Karpas-422 (cell line): Measurements from ENCODE around the gene CTIF. TPM values are rescaled to one million over a fixed set of nuclear protein-coding genes. Genes with fewer than 3 reads are reported as not detected.

Experiments used
- DNase-seq: peaks from one replicate; pipeline ENCODE4 v3.0.0-alpha.2; 2015
- H2AFZ ChIP-seq: fragments of 200-600 bp; sonication (generic); 2 replicates; pipeline ENCODE4 v1.6.1; 2014; ENCODE audit warnings: antibody characterized with exemption, low read length, mixed read lengths
- H3K27ac ChIP-seq: fragments of 200-600 bp; sonication (generic); 2 replicates; pipeline ENCODE4 v1.5.1; 2014; ENCODE audit warnings: mild to moderate bottlenecking, low read length, moderate library complexity
- H3K27me3 ChIP-seq: fragments of 200-600 bp; sonication (generic); 2 replicates; pipeline ENCODE4 v1.6.1; 2014; ENCODE audit warnings: low read length, mixed read lengths
- H3K36me3 ChIP-seq: fragments of 200-600 bp; sonication (generic); 2 replicates; pipeline ENCODE4 v1.6.1; 2014; ENCODE audit warnings: low read length, mixed read lengths; ENCODE audit not compliant: insufficient read depth
- H3K4me1 ChIP-seq: fragments of 200-600 bp; sonication (generic); 2 replicates; pipeline ENCODE4 v1.6.1; 2014; ENCODE audit warnings: mild to moderate bottlenecking, low read length, mixed read lengths
- H3K4me2 ChIP-seq: fragments of 200-600 bp; sonication (generic); 2 replicates; pipeline ENCODE4 v1.6.1; 2014; ENCODE audit warnings: low read length, low read depth, mild to moderate bottlenecking; ENCODE audit not compliant: poor library complexity, severe bottlenecking
- H3K4me3 ChIP-seq: fragments of 200-600 bp; sonication (generic); 2 replicates; pipeline ENCODE4 v1.5.1; 2014; ENCODE audit warnings: mild to moderate bottlenecking, antibody characterized with exemption, low read length, mixed read lengths
- H3K79me2 ChIP-seq: fragments of 200-600 bp; sonication (generic); 2 replicates; pipeline ENCODE4 v1.6.1; 2014; ENCODE audit warnings: mild to moderate bottlenecking, low read length, mixed read lengths
- H3K9ac ChIP-seq: fragments of 200-600 bp; sonication (generic); 2 replicates; pipeline ENCODE4 v1.6.0; 2014; ENCODE audit warnings: low read length
- H3K9me2 ChIP-seq: fragments of 200-600 bp; sonication (generic), shearing (Covaris generic); replicated peaks from 2 replicates; pipeline ENCODE4 v1.6.0; 2014; ENCODE audit warnings: mild to moderate bottlenecking, low read length, moderate library complexity; ENCODE audit not compliant: insufficient read depth
- H3K9me3 ChIP-seq: fragments of 300-700, 200-600 bp; sonication (generic); 2 replicates; pipeline ENCODE4 v1.6.1; 2014; ENCODE audit warnings: low read length, mixed read lengths
- H4K20me1 ChIP-seq: fragments of 200-600 bp; sonication (generic); 2 replicates; pipeline ENCODE4 v1.6.1; 2014; ENCODE audit warnings: mild to moderate bottlenecking, antibody characterized with exemption, low read length, low read depth; ENCODE audit not compliant: insufficient read depth
- total RNA-seq: library from RNA; depleted of rRNA; stranded (reverse); fragments of >200 nt; shearing (Covaris generic); gene quantifications from 2 replicates; pipeline ENCODE4 v1.2.3, GENCODE V29; 2014; ENCODE audit warnings: low replicate concordance

CTIF gene
- total RNA-seq, 1 experiment from 2014 or later, result 0.60 TPM

GRCh38 chr18:48847807-48848486, 309.1 kb downstream of the CTIF start:
- no peaks in the 10 kb centered on the region for H3K36me3 ChIP-seq
- no peaks in the 10 kb centered on the region for H3K9me3 ChIP-seq
- no peak overlapping the region for H3K4me2 ChIP-seq
- no peak overlapping the region for H3K27ac ChIP-seq
- H4K20me1 ChIP-seq, result no peaks in the 10 kb centered on the region
- no peaks in the 10 kb centered on the region for H3K4me1 ChIP-seq
- H3K9ac ChIP-seq, result no peak overlapping the region
- DNase-seq, result no peak
- no peaks in the 10 kb centered on the region for H3K9me2 ChIP-seq
- no peak overlapping the region for H2AFZ ChIP-seq
- no peak overlapping the region for H3K4me3 ChIP-seq
- H3K79me2 ChIP-seq, result no peaks in the 10 kb centered on the region
- no peaks in the 10 kb centered on the region for H3K27me3 ChIP-seq

GRCh38 chr18:48848641-48849143, 309.9 kb downstream of the CTIF start:
- H3K79me2 ChIP-seq, result no peaks in the 10 kb centered on the region
- H3K36me3 ChIP-seq, result no peaks in the 10 kb centered on the region
- H3K9ac ChIP-seq, result no peak overlapping the region
- H3K9me2 ChIP-seq, result no peaks in the 10 kb centered on the region
- no peaks in the 10 kb centered on the region for H3K9me3 ChIP-seq
- H3K27me3 ChIP-seq, result no peaks in the 10 kb centered on the region
- no peak overlapping the region for H3K4me2 ChIP-seq
- H2AFZ ChIP-seq, result no peak overlapping the region
- no peaks in the 10 kb centered on the region for H3K4me1 ChIP-seq
- H4K20me1 ChIP-seq, result no peaks in the 10 kb centered on the region
- no peak overlapping the region for H3K4me3 ChIP-seq
- H3K27ac ChIP-seq, result no peak overlapping the region
- no peak for DNase-seq

GRCh38 chr18:48850822-48851598, 312.2 kb downstream of the CTIF start:
- no peak overlapping the region for H3K4me3 ChIP-seq
- no peak for DNase-seq
- H3K9me2 ChIP-seq, result no peaks in the 10 kb centered on the region
- no peaks in the 10 kb centered on the region for H3K36me3 ChIP-seq
- no peaks in the 10 kb centered on the region for H3K9me3 ChIP-seq
- no peak overlapping the region for H2AFZ ChIP-seq
- H3K27me3 ChIP-seq, result no peaks in the 10 kb centered on the region
- H3K27ac ChIP-seq, result no peak overlapping the region
- H3K4me1 ChIP-seq, result no peaks in the 10 kb centered on the region
- H3K79me2 ChIP-seq, result no peaks in the 10 kb centered on the region
- H3K9ac ChIP-seq, result no peak overlapping the region
- no peaks in the 10 kb centered on the region for H4K20me1 ChIP-seq
- no peak overlapping the region for H3K4me2 ChIP-seq

- H3K9ac ChIP-seq, result no peak overlapping the region
- no peak overlapping the region for H2AFZ ChIP-seq
- no peak overlapping the region for H3K4me2 ChIP-seq
- H3K4me3 ChIP-seq, result no peak overlapping the region
- no peaks in the 10 kb centered on the region for H3K79me2 ChIP-seq
- no peaks in the 10 kb centered on the region for H3K9me3 ChIP-seq
- H3K36me3 ChIP-seq, result no peaks in the 10 kb centered on the region
- no peaks in the 10 kb centered on the region for H3K27me3 ChIP-seq
- H3K4me1 ChIP-seq, result no peaks in the 10 kb centered on the region
- no peaks in the 10 kb centered on the region for H4K20me1 ChIP-seq
- H3K27ac ChIP-seq, result no peak overlapping the region
- no peak for DNase-seq
- H3K9me2 ChIP-seq, result no peaks in the 10 kb centered on the region
These were observed 312.7 kb downstream of the CTIF start for GRCh38 chr18:48851599-48851960.

GRCh38 chr18:48852292-48852691, 313.5 kb downstream of the CTIF start:
- no peak for DNase-seq
- H3K4me2 ChIP-seq, result no peak overlapping the region
- no peaks in the 10 kb centered on the region for H3K36me3 ChIP-seq
- no peaks in the 10 kb centered on the region for H3K27me3 ChIP-seq
- no peaks in the 10 kb centered on the region for H3K79me2 ChIP-seq
- no peaks in the 10 kb centered on the region for H4K20me1 ChIP-seq
- no peak overlapping the region for H3K9ac ChIP-seq
- no peak overlapping the region for H3K27ac ChIP-seq
- H3K9me3 ChIP-seq, result no peaks in the 10 kb centered on the region
- H3K9me2 ChIP-seq, result no peaks in the 10 kb centered on the region
- no peak overlapping the region for H2AFZ ChIP-seq
- no peak overlapping the region for H3K4me3 ChIP-seq
- H3K4me1 ChIP-seq, result no peaks in the 10 kb centered on the region

GRCh38 chr18:48852794-48853193, 314.0 kb downstream of the CTIF start:
- H3K27ac ChIP-seq, result no peak overlapping the region
- no peak overlapping the region for H3K4me2 ChIP-seq
- H3K9ac ChIP-seq, result no peak overlapping the region
- H4K20me1 ChIP-seq, result no peaks in the 10 kb centered on the region
- H3K4me3 ChIP-seq, result no peak overlapping the region
- no peaks in the 10 kb centered on the region for H3K9me3 ChIP-seq
- no peak for DNase-seq
- no peaks in the 10 kb centered on the region for H3K27me3 ChIP-seq
- H3K36me3 ChIP-seq, result no peaks in the 10 kb centered on the region
- H3K79me2 ChIP-seq, result no peaks in the 10 kb centered on the region
- no peak overlapping the region for H2AFZ ChIP-seq
- H3K4me1 ChIP-seq, result no peaks in the 10 kb centered on the region
- no peaks in the 10 kb centered on the region for H3K9me2 ChIP-seq

GRCh38 chr18:48853588-48853987, 314.8 kb downstream of the CTIF start:
- Histone ChIP-seq H3K4me2 (no peak overlapping the region), H2AFZ (no peak overlapping the region), H3K9me2 (no peaks in the 10 kb centered on the region), H3K27me3 (no peaks in the 10 kb centered on the region), H3K4me3 (no peak overlapping the region), H3K9ac (no peak overlapping the region), H3K9me3 (no peaks in the 10 kb centered on the region), H3K27ac (no peak overlapping the region), H3K4me1 (no peaks in the 10 kb centered on the region), H4K20me1 (no peaks in the 10 kb centered on the region), H3K79me2 (no peaks in the 10 kb centered on the region), H3K36me3 (no peaks in the 10 kb centered on the region)
- DNase-seq, result no peak

GRCh38 chr18:48854780-48855179, 315.9 kb downstream of the CTIF start:
- Histone ChIP-seq H4K20me1 (no peaks in the 10 kb centered on the region), H3K9me2 (no peaks in the 10 kb centered on the region), H3K36me3 (no peaks in the 10 kb centered on the region), H3K27ac (no peak overlapping the region), H3K27me3 (no peaks in the 10 kb centered on the region), H3K9ac (no peak overlapping the region), H3K79me2 (no peaks in the 10 kb centered on the region), H2AFZ (no peak overlapping the region), H3K4me2 (no peak overlapping the region), H3K4me1 (no peaks in the 10 kb centered on the region), H3K9me3 (no peaks in the 10 kb centered on the region), H3K4me3 (no peak overlapping the region)
- no peak for DNase-seq
